HepG2 (cell line): ENCODE data around the gene ANK3. TPM values are rescaled to one million over a fixed set of nuclear protein-coding genes. Genes with fewer than 3 reads are reported as not detected.

Source experiments
- ATAC-seq: fragments of 200-7000 bp; cut with Tn5 transposase; 3 replicates; pipeline ENCODE4 v1.9.1; 2020; ENCODE audit warnings: mild to moderate bottlenecking, moderate library complexity
- BruUV-seq: library from RNA; stranded (reverse); fragments of 400-500 nt; replicated peaks from 2 replicates; lab custom pipeline; 2021; lab: Mats Ljungman, UMichigan
- CTCF ChIA-PET: fragments of 300-600 bp; formaldehyde crosslinking; extraction: SDS; loops from one replicate; lab custom pipeline; 2021; ENCODE audit warnings: low total read pairs, inconsistent platforms, low intra/inter-chr PET ratio; lab: Yijun Ruan, JAX
- POLR2A ChIA-PET: fragments of 350-600 bp; sonication (Branson Sonifier 250); formaldehyde crosslinking; loops from one replicate; lab custom pipeline; 2020; ENCODE audit warnings: antibody characterized with exemption, inconsistent platforms; lab: Yijun Ruan, JAX
- DNase-seq: peaks from one replicate; pipeline ENCODE4 v3.0.0-alpha.2; 2015; ENCODE audit warnings: low spot score
- FAIRE-seq: peaks from 3 replicates; lab custom pipeline; 2011; peaks lifted over from hg19 to GRCh38; lab: Jason Lieb, UNC
- H2AFZ ChIP-seq: one replicate; pipeline ENCODE4 v1.6.1; 2011; ENCODE audit warnings: low read length, inconsistent platforms
- H3K27ac ChIP-seq: fragments of 300-600 bp; 3 replicates; pipeline ENCODE4 v1.8.0; 2011; ENCODE audit warnings: mixed run types, mild to moderate bottlenecking, mixed read lengths, low read length, inconsistent platforms; ENCODE audit not compliant: insufficient read depth; ENCODE audit errors: extremely low read length
- H3K27me3 ChIP-seq, 2 experiments: fragments of 200-600 bp in 1 of 2; 2 replicates in 1 of 2; 3 replicates in 1 of 2; pipeline versions ENCODE4 v1.6.0 to v1.8.0; 2011; ENCODE audit warnings: low read length in 2 of 2, mild to moderate bottlenecking in 2 of 2, moderate library complexity in 2 of 2, inconsistent platforms in 1 of 2; ENCODE audit not compliant: insufficient read depth in 2 of 2, control insufficient read depth in 1 of 2
- H3K36me3 ChIP-seq, 2 experiments: fragments of 200-600 bp in 1 of 2; replicated peaks in 1 of 2; 2 replicates in 1 of 2; 3 replicates in 1 of 2; pipeline versions ENCODE4 v1.5.1 to v1.8.0; 2011; ENCODE audit warnings: low read length in 2 of 2, inconsistent platforms in 1 of 2; ENCODE audit not compliant: insufficient read depth in 2 of 2, control insufficient read depth in 1 of 2
- H3K4me1 ChIP-seq: 2 replicates; pipeline ENCODE4 v1.5.1; 2012; ENCODE audit warnings: low read length, inconsistent platforms; ENCODE audit not compliant: insufficient read depth
- H3K4me2 ChIP-seq: 2 replicates; pipeline ENCODE4 v1.6.0; 2011; ENCODE audit warnings: low read depth, low read length, inconsistent platforms
- H3K4me3 ChIP-seq, 3 experiments: fragments of 200-600 bp in 1 of 3; sonication (generic), shearing (Covaris generic) in 1 of 3; replicated peaks in 1 of 3; 2 replicates each; pipeline ENCODE4 v1.5.1; 2011 to 2016; ENCODE audit warnings: low read length in 3 of 3, inconsistent platforms in 2 of 3, low read depth in 2 of 3, mild to moderate bottlenecking in 2 of 3, control low read depth in 1 of 3, mixed read lengths in 1 of 3; ENCODE audit not compliant: insufficient read depth in 1 of 3
- H3K79me2 ChIP-seq: one replicate; pipeline ENCODE4 v1.6.1; 2011; ENCODE audit warnings: low read length, inconsistent platforms; ENCODE audit not compliant: insufficient read depth
- H3K9ac ChIP-seq: 2 replicates; pipeline ENCODE4 v1.6.0; 2011; ENCODE audit warnings: mild to moderate bottlenecking, low read depth, low read length, inconsistent platforms; ENCODE audit not compliant: insufficient read depth
- H3K9me3 ChIP-seq: 2 replicates; pipeline ENCODE4 v1.5.1; 2012; ENCODE audit warnings: mild to moderate bottlenecking, low read length
- H4K20me1 ChIP-seq: 2 replicates; pipeline ENCODE4 v1.6.0; 2011; ENCODE audit warnings: inconsistent platforms, mild to moderate bottlenecking, low read length, moderate library complexity; ENCODE audit not compliant: insufficient read depth
- MTA1 ChIP-seq: sonication (generic); formaldehyde crosslinking; IDR thresholded peaks from 2 replicates; pipeline ENCODE4 v1.4.0; 2020; ENCODE audit warnings: missing genetic modification reagents, mild to moderate bottlenecking, borderline replicate concordance
- SMARCE1 ChIP-seq: fragments of 450-650 bp; IDR thresholded peaks from 2 replicates; pipeline ENCODE4 v1.6.1; 2017; ENCODE audit warnings: borderline replicate concordance
- ZFP41 ChIP-seq: sonication (generic); formaldehyde crosslinking; IDR thresholded peaks from 2 replicates; pipeline ENCODE4 v1.4.0; 2020; ENCODE audit warnings: mild to moderate bottlenecking, missing genetic modification reagents, borderline replicate concordance
- ZNF674 ChIP-seq: sonication (generic); formaldehyde crosslinking; IDR thresholded peaks from 2 replicates; pipeline ENCODE4 v1.5.0; 2020; ENCODE audit warnings: low read depth, mild to moderate bottlenecking, missing genetic modification reagents
- WGBS: methylation state at CpG from one replicate; pipeline ENCODE4 v1.1.6; 2017; ENCODE audit warnings: low lambda C conversion rate; 5-methylcytosine and 5-hydroxymethylcytosine counted together
- in situ Hi-C: cut with HindIII; loops from 2 replicates; pipeline ENCODE4 v1.10.0; 2017; ENCODE audit warnings: low pct_unique_long_range_greater_than_20kb; ENCODE audit not compliant: extremely low pct_ligation_motif_present
- intact Hi-C: fragments of 100-400 bp; cut with micrococcal nuclease; formaldehyde crosslinking; loops from one replicate; pipeline ENCODE4 v1.10.0; 2022; ENCODE audit not compliant: unreplicated experiment
- polyA plus RNA-seq, 8 experiments: library from polyadenylated mRNA; depleted of rRNA in 3 of 8; stranded (reverse) in 7 of 8; unstranded in 1 of 8; fragments of >200 nt; fragmentation: Illumina TruSeq in 4 of 8; extraction: Trizol in 4 of 8; gene quantifications; 2 replicates each; pipeline versions ENCODE4 v1.2.1 to v1.2.3, GENCODE V29; 2011 to 2016; ENCODE audit warnings: low read depth in 4 of 8, missing spikeins in 1 of 8, mixed read lengths in 1 of 8; ENCODE audit not compliant: insufficient read depth in 1 of 8
- total RNA-seq, 5 experiments: library from RNA; depleted of rRNA; stranded (reverse); fragments of >200 nt; fragmentation: Illumina TruSeq; extraction: Trizol; gene quantifications; 2 replicates each; pipeline ENCODE4 v1.2.3, GENCODE V29; 2016; ENCODE audit warnings: low read depth in 1 of 5
- TF ChIP-seq, protein P1 (sequence below): IDR thresholded peaks from 2 replicates; pipeline ENCODE4 v1.6.1; 2016; ENCODE audit warnings: missing genetic modification reagents, missing compliant biosample characterization
- TF ChIP-seq, protein P2 (sequence below): sonication (generic); formaldehyde crosslinking; IDR thresholded peaks from 2 replicates; pipeline ENCODE4 v1.4.0; 2020; ENCODE audit warnings: missing genetic modification reagents
- TF ChIP-seq, protein P3 (sequence below): sonication (generic); formaldehyde crosslinking; IDR thresholded peaks from 2 replicates; pipeline ENCODE4 v1.4.0; 2020; ENCODE audit warnings: missing genetic modification reagents
- TF ChIP-seq, protein P4 (sequence below): sonication (generic); formaldehyde crosslinking; IDR thresholded peaks from 2 replicates; pipeline ENCODE4 v1.4.0; 2020; ENCODE audit warnings: low read depth, missing genetic modification reagents
- TF ChIP-seq, protein P5 (sequence below): fragments of 450-650 bp; IDR thresholded peaks from 2 replicates; pipeline ENCODE4 v1.6.1; 2017; ENCODE audit warnings: mild to moderate bottlenecking

Gene ANK3
- total and polyA plus RNA-seq, 2 of the 13 experiments (the other 11 are each of a cell fraction or from before 2014, with no cell fraction given): not detected

DNA sequence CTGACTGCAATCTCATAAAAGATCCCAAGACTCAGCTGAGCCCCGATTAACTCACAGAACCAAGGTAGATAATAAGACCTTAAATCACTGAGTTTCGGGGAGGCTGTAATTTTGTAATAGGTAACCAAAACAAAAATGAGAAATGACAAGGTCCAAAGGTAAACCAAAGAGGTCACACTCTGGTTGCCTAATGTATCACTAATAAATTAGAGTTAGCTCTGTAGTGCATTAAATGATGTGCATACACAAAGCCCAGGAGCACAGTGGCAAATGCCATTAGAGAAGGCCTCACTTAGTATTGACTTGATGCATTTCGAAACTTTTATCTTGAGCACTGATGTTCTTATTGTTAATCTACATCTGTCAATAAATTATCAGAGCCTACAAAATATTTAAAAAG is 245.6 kb downstream of the ANK3 start (continued):
- TF ChIP-seq, protein P1, sequence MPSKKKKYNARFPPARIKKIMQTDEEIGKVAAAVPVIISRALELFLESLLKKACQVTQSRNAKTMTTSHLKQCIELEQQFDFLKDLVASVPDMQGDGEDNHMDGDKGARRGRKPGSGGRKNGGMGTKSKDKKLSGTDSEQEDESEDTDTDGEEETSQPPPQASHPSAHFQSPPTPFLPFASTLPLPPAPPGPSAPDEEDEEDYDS (CRISPR knock-in tag): no peak
- no peak for TF ChIP-seq SMARCE1
- no peak for TF ChIP-seq MTA1 (CRISPR knock-in tag)
- TF ChIP-seq, all 625 proteins: peak for 0

DNA sequence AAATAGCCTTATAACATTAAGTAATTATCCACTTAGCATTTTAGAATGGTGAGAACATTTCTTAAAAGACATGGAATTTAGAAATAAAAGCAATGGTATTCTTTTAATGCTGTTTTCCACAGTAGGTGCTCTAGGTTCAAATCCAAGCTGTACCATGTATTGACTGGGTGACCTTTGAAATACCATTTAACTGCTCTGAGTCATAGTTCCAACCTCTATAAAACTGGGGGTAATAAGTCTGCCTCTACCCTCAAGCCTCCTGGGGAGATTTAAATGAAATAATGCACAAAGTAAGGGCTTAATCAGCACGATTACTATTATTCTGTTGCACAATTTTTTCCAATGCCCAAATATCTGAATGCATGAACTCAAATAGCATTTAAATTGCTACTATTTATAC is 246.9 kb downstream of the ANK3 start:
- BruUV-seq: no TSS peak
- no peak overlapping the region for H3K27ac ChIP-seq
- CTCF ChIA-PET: no interaction called here
- no peaks in the 10 kb centered on the region; a peak in 1 of 5 replicates for H3K27me3 ChIP-seq
- POLR2A ChIA-PET: no interaction called here
- in situ Hi-C loops: no loop called here
- H2AFZ ChIP-seq: no peak overlapping the region
- no peak overlapping the region for H3K9ac ChIP-seq
- DNase-seq: no peak
- WGBS: 0% methylated on average over 1 of the region's 1 CpG
- no peaks in the 10 kb centered on the region for H3K36me3 ChIP-seq
- no peak overlapping the region for H3K4me2 ChIP-seq
- H3K4me3 ChIP-seq: no peak overlapping the region
- H4K20me1 ChIP-seq: no peaks in the 10 kb centered on the region
- TF ChIP-seq, protein P2, sequence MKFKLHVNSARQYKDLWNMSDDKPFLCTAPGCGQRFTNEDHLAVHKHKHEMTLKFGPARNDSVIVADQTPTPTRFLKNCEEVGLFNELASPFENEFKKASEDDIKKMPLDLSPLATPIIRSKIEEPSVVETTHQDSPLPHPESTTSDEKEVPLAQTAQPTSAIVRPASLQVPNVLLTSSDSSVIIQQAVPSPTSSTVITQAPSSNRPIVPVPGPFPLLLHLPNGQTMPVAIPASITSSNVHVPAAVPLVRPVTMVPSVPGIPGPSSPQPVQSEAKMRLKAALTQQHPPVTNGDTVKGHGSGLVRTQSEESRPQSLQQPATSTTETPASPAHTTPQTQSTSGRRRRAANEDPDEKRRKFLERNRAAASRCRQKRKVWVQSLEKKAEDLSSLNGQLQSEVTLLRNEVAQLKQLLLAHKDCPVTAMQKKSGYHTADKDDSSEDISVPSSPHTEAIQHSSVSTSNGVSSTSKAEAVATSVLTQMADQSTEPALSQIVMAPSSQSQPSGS (CRISPR knock-in tag): no peak
- no peak for TF ChIP-seq ZNF674 (CRISPR knock-in tag)
- TF ChIP-seq, protein P3, sequence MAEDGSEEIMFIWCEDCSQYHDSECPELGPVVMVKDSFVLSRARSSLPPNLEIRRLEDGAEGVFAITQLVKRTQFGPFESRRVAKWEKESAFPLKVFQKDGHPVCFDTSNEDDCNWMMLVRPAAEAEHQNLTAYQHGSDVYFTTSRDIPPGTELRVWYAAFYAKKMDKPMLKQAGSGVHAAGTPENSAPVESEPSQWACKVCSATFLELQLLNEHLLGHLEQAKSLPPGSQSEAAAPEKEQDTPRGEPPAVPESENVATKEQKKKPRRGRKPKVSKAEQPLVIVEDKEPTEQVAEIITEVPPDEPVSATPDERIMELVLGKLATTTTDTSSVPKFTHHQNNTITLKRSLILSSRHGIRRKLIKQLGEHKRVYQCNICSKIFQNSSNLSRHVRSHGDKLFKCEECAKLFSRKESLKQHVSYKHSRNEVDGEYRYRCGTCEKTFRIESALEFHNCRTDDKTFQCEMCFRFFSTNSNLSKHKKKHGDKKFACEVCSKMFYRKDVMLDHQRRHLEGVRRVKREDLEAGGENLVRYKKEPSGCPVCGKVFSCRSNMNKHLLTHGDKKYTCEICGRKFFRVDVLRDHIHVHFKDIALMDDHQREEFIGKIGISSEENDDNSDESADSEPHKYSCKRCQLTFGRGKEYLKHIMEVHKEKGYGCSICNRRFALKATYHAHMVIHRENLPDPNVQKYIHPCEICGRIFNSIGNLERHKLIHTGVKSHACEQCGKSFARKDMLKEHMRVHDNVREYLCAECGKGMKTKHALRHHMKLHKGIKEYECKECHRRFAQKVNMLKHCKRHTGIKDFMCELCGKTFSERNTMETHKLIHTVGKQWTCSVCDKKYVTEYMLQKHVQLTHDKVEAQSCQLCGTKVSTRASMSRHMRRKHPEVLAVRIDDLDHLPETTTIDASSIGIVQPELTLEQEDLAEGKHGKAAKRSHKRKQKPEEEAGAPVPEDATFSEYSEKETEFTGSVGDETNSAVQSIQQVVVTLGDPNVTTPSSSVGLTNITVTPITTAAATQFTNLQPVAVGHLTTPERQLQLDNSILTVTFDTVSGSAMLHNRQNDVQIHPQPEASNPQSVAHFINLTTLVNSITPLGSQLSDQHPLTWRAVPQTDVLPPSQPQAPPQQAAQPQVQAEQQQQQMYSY (CRISPR knock-in tag): no peak
- TF ChIP-seq, protein P4, sequence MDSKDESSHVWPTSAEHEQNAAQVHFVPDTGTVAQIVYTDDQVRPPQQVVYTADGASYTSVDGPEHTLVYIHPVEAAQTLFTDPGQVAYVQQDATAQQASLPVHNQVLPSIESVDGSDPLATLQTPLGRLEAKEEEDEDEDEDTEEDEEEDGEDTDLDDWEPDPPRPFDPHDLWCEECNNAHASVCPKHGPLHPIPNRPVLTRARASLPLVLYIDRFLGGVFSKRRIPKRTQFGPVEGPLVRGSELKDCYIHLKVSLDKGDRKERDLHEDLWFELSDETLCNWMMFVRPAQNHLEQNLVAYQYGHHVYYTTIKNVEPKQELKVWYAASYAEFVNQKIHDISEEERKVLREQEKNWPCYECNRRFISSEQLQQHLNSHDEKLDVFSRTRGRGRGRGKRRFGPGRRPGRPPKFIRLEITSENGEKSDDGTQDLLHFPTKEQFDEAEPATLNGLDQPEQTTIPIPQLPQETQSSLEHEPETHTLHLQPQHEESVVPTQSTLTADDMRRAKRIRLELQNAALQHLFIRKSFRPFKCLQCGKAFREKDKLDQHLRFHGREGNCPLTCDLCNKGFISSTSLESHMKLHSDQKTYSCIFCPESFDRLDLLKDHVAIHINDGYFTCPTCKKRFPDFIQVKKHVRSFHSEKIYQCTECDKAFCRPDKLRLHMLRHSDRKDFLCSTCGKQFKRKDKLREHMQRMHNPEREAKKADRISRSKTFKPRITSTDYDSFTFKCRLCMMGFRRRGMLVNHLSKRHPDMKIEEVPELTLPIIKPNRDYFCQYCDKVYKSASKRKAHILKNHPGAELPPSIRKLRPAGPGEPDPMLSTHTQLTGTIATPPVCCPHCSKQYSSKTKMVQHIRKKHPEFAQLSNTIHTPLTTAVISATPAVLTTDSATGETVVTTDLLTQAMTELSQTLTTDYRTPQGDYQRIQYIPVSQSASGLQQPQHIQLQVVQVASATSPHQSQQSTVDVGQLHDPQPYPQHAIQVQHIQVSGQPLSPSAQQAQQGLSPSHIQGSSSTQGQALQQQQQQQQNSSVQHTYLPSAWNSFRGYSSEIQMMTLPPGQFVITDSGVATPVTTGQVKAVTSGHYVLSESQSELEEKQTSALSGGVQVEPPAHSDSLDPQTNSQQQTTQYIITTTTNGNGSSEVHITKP (CRISPR knock-in tag): no peak
- TF ChIP-seq, protein P5, sequence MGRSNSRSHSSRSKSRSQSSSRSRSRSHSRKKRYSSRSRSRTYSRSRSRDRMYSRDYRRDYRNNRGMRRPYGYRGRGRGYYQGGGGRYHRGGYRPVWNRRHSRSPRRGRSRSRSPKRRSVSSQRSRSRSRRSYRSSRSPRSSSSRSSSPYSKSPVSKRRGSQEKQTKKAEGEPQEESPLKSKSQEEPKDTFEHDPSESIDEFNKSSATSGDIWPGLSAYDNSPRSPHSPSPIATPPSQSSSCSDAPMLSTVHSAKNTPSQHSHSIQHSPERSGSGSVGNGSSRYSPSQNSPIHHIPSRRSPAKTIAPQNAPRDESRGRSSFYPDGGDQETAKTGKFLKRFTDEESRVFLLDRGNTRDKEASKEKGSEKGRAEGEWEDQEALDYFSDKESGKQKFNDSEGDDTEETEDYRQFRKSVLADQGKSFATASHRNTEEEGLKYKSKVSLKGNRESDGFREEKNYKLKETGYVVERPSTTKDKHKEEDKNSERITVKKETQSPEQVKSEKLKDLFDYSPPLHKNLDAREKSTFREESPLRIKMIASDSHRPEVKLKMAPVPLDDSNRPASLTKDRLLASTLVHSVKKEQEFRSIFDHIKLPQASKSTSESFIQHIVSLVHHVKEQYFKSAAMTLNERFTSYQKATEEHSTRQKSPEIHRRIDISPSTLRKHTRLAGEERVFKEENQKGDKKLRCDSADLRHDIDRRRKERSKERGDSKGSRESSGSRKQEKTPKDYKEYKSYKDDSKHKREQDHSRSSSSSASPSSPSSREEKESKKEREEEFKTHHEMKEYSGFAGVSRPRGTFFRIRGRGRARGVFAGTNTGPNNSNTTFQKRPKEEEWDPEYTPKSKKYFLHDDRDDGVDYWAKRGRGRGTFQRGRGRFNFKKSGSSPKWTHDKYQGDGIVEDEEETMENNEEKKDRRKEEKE: no peak
- TF ChIP-seq ZFP41 (CRISPR knock-in tag): no peak
- ATAC-seq: no peak
- FAIRE-seq: no peak
- no peaks in the 10 kb centered on the region for H3K9me3 ChIP-seq
- no peaks in the 10 kb centered on the region for H3K79me2 ChIP-seq
- H3K4me1 ChIP-seq: 0 out of 2 replicates have a peak, but pooled peaks cover 8% of the 10 kb centered on the region
- intact Hi-C loops: no loop called here
